Measurements from ENCODE around the gene WTAP.
"Not testable (repeated sequence)": the region's sequence is repeated elsewhere in the genome, so short reads cannot be mapped to it uniquely, and the experiment has no call there.

The WTAP gene

GRCh38 chr6:159693894-159694545 is 33.3 kb upstream of the WTAP start:
- DNase-seq (ENCODE audit: low spot score) = peak; percentile 34

- DNase-seq (ENCODE audit: low spot score) = no peak
Observed at GRCh38 chr6:159695984-159696383, 31.3 kb upstream of the WTAP start.

GRCh38 chr6:159700970-159701369 is 26.3 kb upstream of the WTAP start:
- DNase-seq (ENCODE audit: low spot score) = peak; percentile 66

GRCh38 chr6:159701413-159701999 is 25.8 kb upstream of the WTAP start:
- no peak for DNase-seq (ENCODE audit: low spot score)

- not testable (repeated sequence) for DNase-seq (ENCODE audit: low spot score)
Observed at GRCh38 chr6:159710603-159711002, 16.7 kb upstream of the WTAP start.

GRCh38 chr6:159712389-159712788 is 14.9 kb upstream of the WTAP start:
- DNase-seq (ENCODE audit: low spot score) = not testable (repeated sequence)

GRCh38 chr6:159713984-159714383 is 13.3 kb upstream of the WTAP start:
- DNase-seq (ENCODE audit: low spot score) = no peak

- no peak for DNase-seq (ENCODE audit: low spot score)
Observed at GRCh38 chr6:159714404-159714803, 12.9 kb upstream of the WTAP start.

- no peak for DNase-seq (ENCODE audit: low spot score)
Observed at GRCh38 chr6:159715166-159715565, 12.1 kb upstream of the WTAP start.

- DNase-seq (ENCODE audit: low spot score) = no peak
Observed at GRCh38 chr6:159715605-159716004, 11.7 kb upstream of the WTAP start.

GRCh38 chr6:159716247-159717096 is 10.8 kb upstream of the WTAP start:
- DNase-seq (ENCODE audit: low spot score) = no peak

GRCh38 chr6:159718634-159719033 is 8.7 kb upstream of the WTAP start:
- DNase-seq (ENCODE audit: low spot score) = no peak

GRCh38 chr6:159719287-159719686 is 8.0 kb upstream of the WTAP start:
- DNase-seq (ENCODE audit: low spot score) = no peak

- peak; percentile 75 for DNase-seq (ENCODE audit: low spot score)
Observed at GRCh38 chr6:159720708-159721107, 6.6 kb upstream of the WTAP start.

GRCh38 chr6:159721981-159722380 is 5.3 kb upstream of the WTAP start:
- not testable (repeated sequence) for DNase-seq (ENCODE audit: low spot score)

- no peak for DNase-seq (ENCODE audit: low spot score)
Observed at GRCh38 chr6:159722655-159723054, 4.7 kb upstream of the WTAP start.

GRCh38 chr6:159723259-159723658 is 4.0 kb upstream of the WTAP start:
- no peak for DNase-seq (ENCODE audit: low spot score)

GRCh38 chr6:159724778-159725177 is 2.5 kb upstream of the WTAP start:
- no peak for DNase-seq (ENCODE audit: low spot score)

GRCh38 chr6:159725208-159725607 is 2.1 kb upstream of the WTAP start:
- not testable (repeated sequence) for DNase-seq (ENCODE audit: low spot score)

GRCh38 chr6:159726255-159726917 is 920 bp upstream of the WTAP start:
- DNase-seq (ENCODE audit: low spot score) = no peak

- DNase-seq (ENCODE audit: low spot score) = peak; percentile 58
Observed at GRCh38 chr6:159727717-159728445, 575 bp downstream of the WTAP start.

GRCh38 chr6:159728531-159728964 is 1.2 kb downstream of the WTAP start:
- peak; percentile 43 for DNase-seq (ENCODE audit: low spot score)

Data from NAMALWA (cell line).